ENCODE results near the gene PLXNB3. TPM values are rescaled to one million over a fixed set of nuclear protein-coding genes. Genes with fewer than 3 reads are reported as not detected.
A peak's percentile ranks its signal among the peaks of the same experiment; 100 is the strongest.

The PLXNB3 gene
- total RNA-seq, 1 experiment from 2014 or later: 2.5 TPM

DNA sequence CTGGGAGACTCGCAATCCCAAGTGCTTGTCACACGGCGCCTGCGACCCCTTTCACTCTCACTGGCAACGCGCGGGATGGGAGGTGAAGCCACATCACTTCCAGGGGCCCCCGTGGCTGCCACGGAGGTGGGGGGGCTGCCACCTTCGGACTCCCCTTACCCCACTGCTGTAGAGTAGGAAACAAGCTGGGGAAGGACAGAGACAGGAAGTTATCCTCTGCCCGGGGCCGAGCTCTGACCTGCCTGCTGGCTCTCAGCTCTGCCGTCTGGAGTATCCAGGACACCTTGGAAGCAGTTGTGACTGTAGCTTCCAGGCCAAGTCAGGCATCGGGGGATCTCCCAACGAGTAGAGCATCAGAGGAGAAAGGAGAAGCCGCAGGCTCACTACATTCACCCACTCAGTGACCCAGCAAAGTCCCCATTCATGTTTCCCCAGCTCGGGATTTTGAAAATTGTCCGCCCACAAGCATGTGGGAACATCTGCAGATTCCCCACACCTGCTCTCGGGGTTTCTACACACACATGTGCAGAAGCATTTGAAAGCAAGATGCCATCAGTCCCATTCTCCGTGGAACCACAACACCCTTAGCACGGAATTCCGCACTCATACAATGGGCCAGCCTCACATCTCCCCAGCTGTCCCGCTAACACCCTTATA lies 55.5 kb downstream of the PLXNB3 start (continued):
- TF ChIP-seq CREB1 (CRISPR knock-in tag; IDR thresholded peaks at IDR 0.05) (no peak), ZNF121 (CRISPR knock-in tag; IDR thresholded peaks at IDR 0.05) (no peak)

GRCh38 chrX:153820601-153821000 lies 56.6 kb downstream of the PLXNB3 start:
- Mint-ChIP-seq H3K36me3 (0 out of 2 replicates have a peak, but pooled peaks cover 2% of the 10 kb centered on the region), H3K27ac (peak overlapping the region; percentile 82), H3K4me3 (no peak overlapping the region), H3K4me1 (peaks cover 61% of the 10 kb centered on the region), H3K27me3 (ENCODE audit: low read depth) (no peaks in the 10 kb centered on the region), H3K9me3 (no peaks in the 10 kb centered on the region)
- POLR2A ChIA-PET: no interaction called here
- TF ChIP-seq CBFB (CRISPR knock-in tag; IDR thresholded peaks at IDR 0.05; ENCODE audit: low read depth) (no peak), MLX (CRISPR knock-in tag; IDR thresholded peaks at IDR 0.05) (no peak), CDX4 (CRISPR knock-in tag; IDR thresholded peaks at IDR 0.05; ENCODE audit: borderline replicate concordance) (no peak), MYBL2 (CRISPR knock-in tag; IDR thresholded peaks at IDR 0.05) (no peak), JUN (CRISPR knock-in tag; IDR thresholded peaks at IDR 0.05) (no peak), NFYB (CRISPR knock-in tag; conservative IDR thresholded peaks at IDR 0.05; ENCODE audit: low read depth) (no peak)
- TF ChIP-seq, protein P1, sequence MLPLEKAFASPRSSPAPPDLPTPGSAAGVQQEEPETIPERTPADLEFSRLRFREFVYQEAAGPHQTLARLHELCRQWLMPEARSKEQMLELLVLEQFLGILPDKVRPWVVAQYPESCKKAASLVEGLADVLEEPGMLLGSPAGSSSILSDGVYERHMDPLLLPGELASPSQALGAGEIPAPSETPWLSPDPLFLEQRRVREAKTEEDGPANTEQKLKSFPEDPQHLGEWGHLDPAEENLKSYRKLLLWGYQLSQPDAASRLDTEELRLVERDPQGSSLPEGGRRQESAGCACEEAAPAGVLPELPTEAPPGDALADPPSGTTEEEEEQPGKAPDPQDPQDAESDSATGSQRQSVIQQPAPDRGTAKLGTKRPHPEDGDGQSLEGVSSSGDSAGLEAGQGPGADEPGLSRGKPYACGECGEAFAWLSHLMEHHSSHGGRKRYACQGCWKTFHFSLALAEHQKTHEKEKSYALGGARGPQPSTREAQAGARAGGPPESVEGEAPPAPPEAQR (CRISPR knock-in tag; IDR thresholded peaks at IDR 0.05): no peak
- no peak for DNase-seq (ENCODE audit: low spot score)
- no peak for ATAC-seq
- CTCF ChIA-PET: no interaction called here

- CTCF ChIA-PET: interaction anchor here (0.8 to 1.1 kb wide), 3 partner anchors 17 to 86 kb away, joined by 3 to 4 read pairs (median 4); partner anchors contain the start of genes IDH3G and SSR4
- ATAC-seq (no peak), DNase-seq (ENCODE audit: low spot score) (no peak)
- TF ChIP-seq SMAD3 (CRISPR knock-in tag; IDR thresholded peaks at IDR 0.05; ENCODE audit: borderline replicate concordance) (no peak), ZNF138 (CRISPR knock-in tag; conservative IDR thresholded peaks at IDR 0.05) (no peak), ATF2 (CRISPR knock-in tag; IDR thresholded peaks at IDR 0.05; ENCODE audit: borderline replicate concordance, low read depth) (no peak), ZNF396 (CRISPR knock-in tag; IDR thresholded peaks at IDR 0.05; ENCODE audit: borderline replicate concordance) (no peak), ATF6 (CRISPR knock-in tag; IDR thresholded peaks at IDR 0.05) (no peak)
- TF ChIP-seq, protein P2, sequence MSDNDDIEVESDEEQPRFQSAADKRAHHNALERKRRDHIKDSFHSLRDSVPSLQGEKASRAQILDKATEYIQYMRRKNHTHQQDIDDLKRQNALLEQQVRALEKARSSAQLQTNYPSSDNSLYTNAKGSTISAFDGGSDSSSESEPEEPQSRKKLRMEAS (CRISPR knock-in tag; IDR thresholded peaks at IDR 0.05): no peak
- peaks cover 66% of the 10 kb centered on the region for H3K4me1 Mint-ChIP-seq
- H3K36me3 Mint-ChIP-seq: 0 out of 2 replicates have a peak, but pooled peaks cover 2% of the 10 kb centered on the region
- POLR2A ChIA-PET: no interaction called here
- H3K4me3 Mint-ChIP-seq: no peak overlapping the region
- H3K27ac Mint-ChIP-seq: peak overlapping the region; percentile 82
- no peaks in the 10 kb centered on the region for H3K27me3 Mint-ChIP-seq (ENCODE audit: low read depth)
- H3K9me3 Mint-ChIP-seq: no peaks in the 10 kb centered on the region
Measured at GRCh38 chrX:153821066-153821465, 57.0 kb downstream of the PLXNB3 start.

Data from WTC11 (cell line).